Kidney (tissue), 14 donors: Measurements from ENCODE around the gene PANK4. TPM values are rescaled to one million over a fixed set of nuclear protein-coding genes. Genes with fewer than 3 reads are reported as not detected.

Source experiments
- DNase-seq, 5 donors: peaks; one replicate each; pipeline ENCODE4 v3.0.0-alpha.2; 2013 to 2020
- FAIRE-seq: peaks from 2 replicates; lab custom pipeline; 2012; peaks lifted over from hg19 to GRCh38; lab: Jason Lieb, UNC
- H3K27ac ChIP-seq, 2 donors: one replicate each; pipeline ENCODE4 v1.7.0; 2013; ENCODE audit warnings: low read depth in 2 of 2, low read length in 2 of 2, inconsistent platforms in 1 of 2
- H3K27me3 ChIP-seq: one replicate; pipeline ENCODE4 v1.7.1; 2013; ENCODE audit warnings: low read length, inconsistent platforms; ENCODE audit not compliant: control insufficient read depth, insufficient read depth
- H3K36me3 ChIP-seq, 3 donors: one replicate each; pipeline versions ENCODE4 v1.7.0 to v1.7.1; 2013; ENCODE audit warnings: low read length in 3 of 3, control low read depth in 1 of 3, inconsistent platforms in 1 of 3; ENCODE audit not compliant: insufficient read depth in 3 of 3, control insufficient read depth in 2 of 3
- H3K4me1 ChIP-seq, 3 donors: one replicate each; pipeline versions ENCODE4 v1.7.0 to v1.7.1; 2013; ENCODE audit warnings: low read length in 3 of 3, inconsistent platforms in 1 of 3, low read depth in 1 of 3; ENCODE audit not compliant: control insufficient read depth in 2 of 3, insufficient read depth in 2 of 3
- H3K4me3 ChIP-seq, 3 donors: one replicate each; pipeline versions ENCODE4 v1.7.0 to v1.8.1; 2013; ENCODE audit warnings: low read length in 3 of 3, control low read depth in 1 of 3, inconsistent platforms in 1 of 3
- H3K9ac ChIP-seq, 3 donors: one replicate each; pipeline versions ENCODE4 v1.7.0 to v1.7.1; 2013; ENCODE audit warnings: low read length in 3 of 3, control low read depth in 1 of 3, inconsistent platforms in 1 of 3
- H3K9me3 ChIP-seq, 3 donors: one replicate each; pipeline versions ENCODE4 v1.7.0 to v1.7.1; 2013; ENCODE audit warnings: low read length in 3 of 3, control low read depth in 1 of 3, inconsistent platforms in 1 of 3; ENCODE audit not compliant: control insufficient read depth in 2 of 3, insufficient read depth in 1 of 3
- intact Hi-C: fragments of 100-400 bp; cut with DNase I; formaldehyde crosslinking; loops from one replicate; pipeline ENCODE4 v1.11.1; 2022
- polyA plus RNA-seq: library from polyadenylated mRNA; stranded (reverse); fragments of 350-450 nt; fragmentation: Illumina TruSeq; extraction: RNeasy Lipid Tissue Mini Kit (QIAGEN cat#74804); gene quantifications from one replicate; pipeline ENCODE4 v1.2.3, GENCODE V29; 2014; ENCODE audit warnings: low read depth, low replicate concordance; ENCODE audit not compliant: insufficient read depth
- total RNA-seq: library from RNA; stranded (reverse); fragmentation: NEBNext Ultra II Directional; extraction: Animal tissue kit (Norgen Biotek cat#: 25700); gene quantifications from one replicate; pipeline ENCODE4 v1.2.1, GENCODE V29; 2021
- TF ChIP-seq, protein P1 (sequence below): IDR thresholded peaks from 3 replicates; pipeline ENCODE4 v1.5.1; 2012; ENCODE audit warnings: mild to moderate bottlenecking, moderate library complexity, borderline replicate concordance; ENCODE audit not compliant: insufficient read depth; ENCODE audit errors: extremely low read depth
- donor health status: control.
- donor health status: control.
- donor health status: control.
- donor health status: control.
- donor health status: control.
- donor health status: DM: yes; HTN: yes; CAD: no.
- donor health status: Normal renal cell carcinoma (clear cell type).

PANK4 gene
- total and polyA plus RNA-seq, 2 donors from 2014 or later, result 13.3 to 33.7 TPM

DNA sequence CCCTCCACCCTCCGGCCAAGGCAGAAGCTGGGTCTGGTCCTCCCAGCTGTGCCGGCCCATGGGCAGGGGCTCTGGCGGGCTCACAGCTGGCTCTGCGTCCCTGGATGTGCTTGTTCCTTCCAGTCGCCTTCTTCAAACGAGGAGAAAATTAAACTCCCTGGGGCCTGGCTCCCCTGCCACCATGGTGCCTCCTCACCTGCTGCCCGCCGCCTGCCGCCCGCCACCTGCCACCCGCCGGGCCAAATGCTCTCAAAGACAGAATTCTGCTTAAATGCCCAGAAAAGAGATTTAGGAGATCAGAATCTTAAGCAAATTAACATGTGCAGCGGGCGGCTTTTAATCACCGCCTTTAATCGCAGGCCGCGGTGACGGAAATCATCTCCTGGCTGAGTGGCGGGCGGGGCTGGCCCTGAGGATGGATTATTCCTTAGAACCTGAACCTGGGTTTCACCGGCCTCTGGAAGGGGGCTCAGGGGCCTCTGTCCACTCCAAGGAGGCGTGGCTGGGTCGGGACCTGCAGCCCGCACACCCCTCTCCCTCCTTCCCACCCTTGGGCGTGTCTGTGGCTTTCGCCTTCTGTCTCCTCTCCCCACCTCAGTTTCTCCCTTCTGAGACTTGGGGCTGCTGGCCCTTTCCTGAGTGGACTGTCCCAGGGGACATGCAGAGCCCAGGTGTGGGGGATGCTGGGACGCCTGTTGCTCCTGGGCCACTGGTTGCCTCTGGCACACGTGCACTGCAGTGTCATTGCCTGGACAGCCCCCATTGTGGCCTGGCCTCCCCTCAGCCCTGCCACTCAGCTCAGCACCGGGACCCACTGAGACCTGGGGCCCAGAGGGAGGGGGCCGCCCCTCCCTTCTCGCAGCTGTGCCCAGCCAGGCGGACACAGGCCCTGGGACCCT, 60.8 kb downstream of the PANK4 start:
- Histone ChIP-seq H3K9ac (no peak overlapping the region), H3K9me3 (no peaks in the 10 kb centered on the region), H3K4me3 (no peak overlapping the region), H3K36me3 (no peaks in the 10 kb centered on the region), H3K27ac (no peak overlapping the region), H3K4me1 (no peaks in the 10 kb centered on the region), H3K27me3 (no peaks in the 10 kb centered on the region)
- FAIRE-seq, result no peak
- no peak for DNase-seq
- intact Hi-C loops, result no loop called here
- TF ChIP-seq, protein P1, sequence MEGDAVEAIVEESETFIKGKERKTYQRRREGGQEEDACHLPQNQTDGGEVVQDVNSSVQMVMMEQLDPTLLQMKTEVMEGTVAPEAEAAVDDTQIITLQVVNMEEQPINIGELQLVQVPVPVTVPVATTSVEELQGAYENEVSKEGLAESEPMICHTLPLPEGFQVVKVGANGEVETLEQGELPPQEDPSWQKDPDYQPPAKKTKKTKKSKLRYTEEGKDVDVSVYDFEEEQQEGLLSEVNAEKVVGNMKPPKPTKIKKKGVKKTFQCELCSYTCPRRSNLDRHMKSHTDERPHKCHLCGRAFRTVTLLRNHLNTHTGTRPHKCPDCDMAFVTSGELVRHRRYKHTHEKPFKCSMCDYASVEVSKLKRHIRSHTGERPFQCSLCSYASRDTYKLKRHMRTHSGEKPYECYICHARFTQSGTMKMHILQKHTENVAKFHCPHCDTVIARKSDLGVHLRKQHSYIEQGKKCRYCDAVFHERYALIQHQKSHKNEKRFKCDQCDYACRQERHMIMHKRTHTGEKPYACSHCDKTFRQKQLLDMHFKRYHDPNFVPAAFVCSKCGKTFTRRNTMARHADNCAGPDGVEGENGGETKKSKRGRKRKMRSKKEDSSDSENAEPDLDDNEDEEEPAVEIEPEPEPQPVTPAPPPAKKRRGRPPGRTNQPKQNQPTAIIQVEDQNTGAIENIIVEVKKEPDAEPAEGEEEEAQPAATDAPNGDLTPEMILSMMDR, result no peak

DNA sequence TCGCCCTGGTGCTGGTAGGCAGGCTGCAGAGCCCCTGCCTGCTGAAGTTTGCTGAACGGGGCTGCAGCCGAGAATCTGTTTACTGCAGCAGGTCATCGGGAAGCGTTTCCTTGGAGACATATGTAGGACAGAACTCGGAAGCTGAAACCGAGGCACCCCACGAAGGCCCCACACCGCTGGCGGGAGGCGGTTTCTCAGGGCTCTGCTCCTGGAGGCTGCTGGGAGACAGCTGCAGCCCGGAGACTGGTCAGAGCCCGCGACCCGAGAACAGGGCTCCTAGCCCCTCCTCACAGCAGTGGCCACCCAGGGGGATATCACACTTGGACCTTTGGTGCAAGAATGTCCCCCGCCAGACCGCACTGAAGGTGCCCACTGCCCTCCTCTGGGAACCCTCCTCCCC, 63.0 kb downstream of the PANK4 start:
- H3K9me3 ChIP-seq, result no peaks in the 10 kb centered on the region
- H3K27me3 ChIP-seq, result no peaks in the 10 kb centered on the region
- no peak for FAIRE-seq
- no peak overlapping the region for H3K4me3 ChIP-seq
- H3K4me1 ChIP-seq, result no peaks in the 10 kb centered on the region
- no peak overlapping the region for H3K9ac ChIP-seq
- DNase-seq, result peak in 3 of 5 donors; percentile 54 to 83 (median 59)
- no peak overlapping the region for H3K27ac ChIP-seq
- TF ChIP-seq, protein P1, result no peak
- intact Hi-C loops, result no loop called here
- no peaks in the 10 kb centered on the region for H3K36me3 ChIP-seq

DNA sequence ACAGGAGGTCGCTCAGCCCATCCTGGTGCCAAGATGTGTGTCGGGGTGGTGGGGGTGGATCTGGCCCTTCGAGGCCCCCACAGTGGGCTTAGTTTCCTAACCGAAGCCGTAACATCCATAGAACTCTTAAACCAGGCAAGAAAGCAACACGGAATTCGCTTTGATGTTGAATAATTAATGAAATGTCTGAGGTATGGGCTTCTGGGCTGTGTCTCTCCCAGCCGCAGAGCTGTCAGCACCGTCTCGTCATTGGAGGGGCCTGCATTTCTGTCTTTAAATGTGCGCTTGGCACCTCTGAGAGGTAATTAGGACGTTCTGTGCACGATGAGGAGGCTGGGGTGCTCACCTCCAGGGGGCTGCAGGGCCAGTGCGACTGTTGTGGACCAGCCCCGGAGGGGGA, 63.6 kb downstream of the PANK4 start:
- intact Hi-C loops, result no loop called here

More for the DNA sequence above, 63.6 kb downstream of the PANK4 start:
- H3K27me3 ChIP-seq, result no peaks in the 10 kb centered on the region
- H3K9ac ChIP-seq, result no peak overlapping the region
- H3K4me3 ChIP-seq, result no peak overlapping the region
- FAIRE-seq (no peak), DNase-seq (no peak)
- H3K36me3 ChIP-seq, result no peaks in the 10 kb centered on the region
- H3K27ac ChIP-seq, result no peak overlapping the region
- TF ChIP-seq, protein P1, result no peak
- no peaks in the 10 kb centered on the region for H3K4me1 ChIP-seq
- no peaks in the 10 kb centered on the region for H3K9me3 ChIP-seq
